Vagina (tissue), 2 donors: ENCODE results near the gene SCAF4.
"Not testable (repeated sequence)": the region's sequence is repeated elsewhere in the genome, so short reads cannot be mapped to it uniquely, and the experiment has no call there.

Source experiments
- POLR2A ChIP-seq, 2 donors: fragments of 450-650 bp; IDR thresholded peaks; one replicate each; pipeline ENCODE4 v1.6.1; 2017; ENCODE audit warnings: antibody characterized with exemption in 2 of 2, mild to moderate bottlenecking in 2 of 2, moderate library complexity in 2 of 2
- TF ChIP-seq, protein P1 (sequence below), 3 experiments: fragments of 450-650 bp in 2 of 3; fragments of 200-600 bp in 1 of 3; sonication (generic) in 1 of 3; IDR thresholded peaks; one replicate each; pipeline ENCODE4 v1.5.1; 2017 to 2019; ENCODE audit warnings: antibody characterized with exemption in 3 of 3, mild to moderate bottlenecking in 2 of 3, moderate library complexity in 2 of 3

GRCh38 chr21:31737586-31738397, 5.9 kb upstream of the SCAF4 start:
- TF ChIP-seq POLR2A (IDR thresholded peaks at IDR 0.05), result not testable (repeated sequence)
- TF ChIP-seq, protein P1, sequence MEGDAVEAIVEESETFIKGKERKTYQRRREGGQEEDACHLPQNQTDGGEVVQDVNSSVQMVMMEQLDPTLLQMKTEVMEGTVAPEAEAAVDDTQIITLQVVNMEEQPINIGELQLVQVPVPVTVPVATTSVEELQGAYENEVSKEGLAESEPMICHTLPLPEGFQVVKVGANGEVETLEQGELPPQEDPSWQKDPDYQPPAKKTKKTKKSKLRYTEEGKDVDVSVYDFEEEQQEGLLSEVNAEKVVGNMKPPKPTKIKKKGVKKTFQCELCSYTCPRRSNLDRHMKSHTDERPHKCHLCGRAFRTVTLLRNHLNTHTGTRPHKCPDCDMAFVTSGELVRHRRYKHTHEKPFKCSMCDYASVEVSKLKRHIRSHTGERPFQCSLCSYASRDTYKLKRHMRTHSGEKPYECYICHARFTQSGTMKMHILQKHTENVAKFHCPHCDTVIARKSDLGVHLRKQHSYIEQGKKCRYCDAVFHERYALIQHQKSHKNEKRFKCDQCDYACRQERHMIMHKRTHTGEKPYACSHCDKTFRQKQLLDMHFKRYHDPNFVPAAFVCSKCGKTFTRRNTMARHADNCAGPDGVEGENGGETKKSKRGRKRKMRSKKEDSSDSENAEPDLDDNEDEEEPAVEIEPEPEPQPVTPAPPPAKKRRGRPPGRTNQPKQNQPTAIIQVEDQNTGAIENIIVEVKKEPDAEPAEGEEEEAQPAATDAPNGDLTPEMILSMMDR (IDR thresholded peaks at IDR 0.05), result not testable (repeated sequence)
